ENCODE data around the gene EBPL.
A peak's percentile ranks its signal among the peaks of the same experiment; 100 is the strongest.

The EBPL gene

DNA sequence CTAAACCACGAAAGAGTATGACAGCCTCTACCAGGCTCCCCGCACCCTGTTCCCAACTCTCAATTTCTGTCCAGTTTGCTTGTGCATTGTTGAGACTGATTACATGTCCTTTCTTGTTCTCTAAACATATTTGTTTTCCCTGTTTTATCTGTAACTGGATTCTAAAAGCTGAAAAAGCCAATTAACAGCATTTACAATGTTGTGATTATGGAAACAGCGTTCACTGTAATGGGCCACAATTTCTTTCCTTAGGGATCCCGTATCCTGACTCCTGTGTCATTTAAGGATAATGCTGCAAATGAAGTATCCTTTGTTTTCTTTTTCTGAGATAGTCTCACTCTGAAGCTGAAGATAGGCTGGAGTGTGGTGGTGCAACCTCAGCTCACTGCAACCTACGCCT, 20.5 kb downstream of the EBPL start:
- DNase-seq, result no peak

- peak in 1 of 5 donors; percentile 14 for DNase-seq
Measured at GRCh38 chr13:49669735-49670309, 21.5 kb downstream of the EBPL start.

GRCh38 chr13:49667773-49668172, 23.5 kb downstream of the EBPL start:
- DNase-seq, result no peak

- no peak for DNase-seq
Measured at GRCh38 chr13:49664606-49665005, 26.7 kb downstream of the EBPL start.

DNA sequence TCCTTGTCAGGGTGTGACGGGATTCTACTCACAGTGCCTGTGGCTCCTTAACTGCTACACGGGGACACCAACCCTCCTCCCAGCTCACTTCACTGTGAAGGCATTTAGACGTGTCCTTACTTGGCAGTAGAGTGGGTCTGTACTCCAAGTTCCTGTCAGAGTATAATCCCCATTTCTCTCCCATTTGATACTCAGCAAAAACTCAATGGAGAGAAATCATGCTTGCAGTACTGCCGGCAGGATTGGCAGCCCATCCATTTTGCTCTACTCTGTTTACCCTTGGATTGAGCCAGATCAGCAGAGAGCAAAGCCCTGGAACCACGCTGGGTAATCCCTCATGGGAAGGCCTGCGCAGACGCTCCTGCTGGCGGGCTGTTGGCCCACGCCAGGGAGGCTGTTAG, 34.0 kb downstream of the EBPL start:
- no peak for DNase-seq

GRCh38 chr13:49655906-49656305, 35.4 kb downstream of the EBPL start:
- DNase-seq, result no peak

- DNase-seq, result no peak
Measured at GRCh38 chr13:49654011-49654410, 37.3 kb downstream of the EBPL start.

DNA sequence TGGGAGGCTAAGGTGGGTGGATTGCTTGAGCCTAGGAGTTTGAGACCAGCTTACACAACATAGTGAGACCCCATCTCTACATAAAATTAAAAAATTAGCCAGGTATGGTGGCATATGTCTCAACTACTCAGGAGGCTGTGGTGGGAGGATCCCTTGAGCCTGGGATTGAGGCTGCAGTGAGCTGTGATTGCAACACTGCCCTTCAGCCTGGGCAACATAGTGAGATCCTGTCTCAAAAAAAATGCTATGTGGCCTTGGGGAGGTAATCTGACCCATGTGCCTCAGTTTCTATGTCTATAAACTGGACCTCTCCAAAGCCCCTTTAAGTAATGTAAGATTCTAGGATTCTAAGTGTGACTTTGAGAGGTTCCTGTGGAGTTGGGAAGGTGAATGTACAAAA, 37.8 kb downstream of the EBPL start:
- no peak for DNase-seq

GRCh38 chr13:49652355-49653305, 38.7 kb downstream of the EBPL start:
- DNase-seq, result peak in 1 of 5 donors; percentile 23

- DNase-seq, result no peak
Measured at GRCh38 chr13:49651570-49652354, 39.5 kb downstream of the EBPL start.

DNA sequence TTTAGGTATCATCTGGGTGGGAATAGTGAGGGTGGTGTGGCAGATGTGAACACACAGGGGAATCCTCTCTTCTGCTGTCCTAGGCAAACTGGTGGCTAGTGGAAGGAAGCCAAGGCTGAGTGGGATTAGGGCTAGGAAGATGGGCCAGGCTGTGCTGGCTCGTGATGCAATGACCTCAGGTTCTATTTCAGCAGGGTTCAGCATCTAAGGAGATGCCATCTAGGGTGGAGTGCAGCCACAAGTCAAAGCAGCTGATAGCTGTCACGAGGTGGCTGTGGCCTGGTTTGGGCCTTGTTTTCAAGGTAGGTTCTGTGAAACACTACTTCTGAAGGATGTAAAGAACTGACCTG, 41.3 kb downstream of the EBPL start:
- no peak for DNase-seq

- DNase-seq, result no peak
Measured at GRCh38 chr13:49649244-49649962, 41.9 kb downstream of the EBPL start.

DNA sequence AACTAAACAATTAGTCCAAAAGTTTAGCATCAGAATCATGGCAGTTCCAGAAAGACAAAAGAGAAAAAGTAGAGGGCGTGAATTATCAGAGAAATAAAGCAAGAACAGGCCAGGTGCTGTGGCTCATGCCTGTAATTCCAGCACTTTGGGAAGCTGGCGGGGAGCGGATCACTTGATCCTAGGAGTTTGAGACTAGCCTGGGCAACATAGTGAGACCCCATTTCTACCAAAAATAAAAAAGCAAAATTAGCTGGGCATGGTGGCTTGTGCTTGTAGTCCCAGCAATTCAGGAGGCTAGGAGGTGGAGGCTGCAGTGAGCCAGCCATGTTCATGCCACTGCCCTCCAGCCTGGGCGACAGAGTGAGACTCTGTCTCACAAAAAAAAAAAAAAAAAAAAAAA, 44.6 kb downstream of the EBPL start:
- no peak for DNase-seq

GRCh38 chr13:49645451-49645850, 45.8 kb downstream of the EBPL start:
- peak in 1 of 5 donors; percentile 14 for DNase-seq

DNA sequence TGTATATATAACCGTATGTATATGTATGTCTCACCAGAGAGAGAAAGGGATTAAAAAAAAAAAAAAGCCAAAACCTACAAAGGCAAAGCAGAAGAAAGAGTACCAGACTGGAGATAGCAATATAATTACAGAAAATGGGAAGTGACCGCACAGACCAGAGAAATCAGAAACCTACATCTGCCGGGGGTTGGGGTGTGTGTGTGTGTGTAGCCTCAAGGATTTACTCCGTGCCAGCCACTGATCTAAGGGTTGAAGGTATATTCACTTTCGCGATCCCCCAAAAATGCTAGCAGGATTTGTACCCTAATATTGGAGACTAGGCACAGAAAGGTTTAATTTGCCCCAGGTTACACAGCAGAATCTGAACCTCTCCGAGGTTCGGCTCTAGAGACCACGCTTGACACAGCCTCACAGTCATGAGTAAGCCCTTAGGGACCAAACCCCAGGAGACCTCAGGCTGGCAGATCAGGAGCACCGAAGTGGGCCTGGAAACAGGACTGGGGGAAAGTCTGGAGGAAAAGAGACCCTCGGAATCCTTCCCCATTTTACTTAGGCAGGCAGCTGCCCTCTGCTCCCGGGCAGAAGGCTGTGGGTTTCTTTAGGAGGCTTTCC, 48.1 kb downstream of the EBPL start:
- DNase-seq, result no peak

GRCh38 chr13:49641801-49642291, 49.4 kb downstream of the EBPL start:
- no peak for DNase-seq

DNA sequence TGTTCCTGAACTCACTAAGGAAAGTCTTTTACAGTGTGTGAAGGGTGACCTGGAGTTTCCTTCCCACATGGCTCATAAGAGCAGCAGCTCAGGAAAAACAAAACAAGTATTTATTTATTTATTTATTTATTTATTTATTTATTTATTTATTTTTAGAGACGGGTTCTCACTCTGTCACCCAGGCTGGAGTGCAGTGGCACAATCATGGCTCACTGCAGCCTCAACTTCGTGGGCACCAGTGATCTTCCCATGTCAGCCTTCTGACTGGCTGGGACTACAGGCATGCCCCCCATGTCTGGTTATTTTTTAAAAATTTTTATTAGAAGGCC, 52.6 kb downstream of the EBPL start:
- no peak for DNase-seq

DNA sequence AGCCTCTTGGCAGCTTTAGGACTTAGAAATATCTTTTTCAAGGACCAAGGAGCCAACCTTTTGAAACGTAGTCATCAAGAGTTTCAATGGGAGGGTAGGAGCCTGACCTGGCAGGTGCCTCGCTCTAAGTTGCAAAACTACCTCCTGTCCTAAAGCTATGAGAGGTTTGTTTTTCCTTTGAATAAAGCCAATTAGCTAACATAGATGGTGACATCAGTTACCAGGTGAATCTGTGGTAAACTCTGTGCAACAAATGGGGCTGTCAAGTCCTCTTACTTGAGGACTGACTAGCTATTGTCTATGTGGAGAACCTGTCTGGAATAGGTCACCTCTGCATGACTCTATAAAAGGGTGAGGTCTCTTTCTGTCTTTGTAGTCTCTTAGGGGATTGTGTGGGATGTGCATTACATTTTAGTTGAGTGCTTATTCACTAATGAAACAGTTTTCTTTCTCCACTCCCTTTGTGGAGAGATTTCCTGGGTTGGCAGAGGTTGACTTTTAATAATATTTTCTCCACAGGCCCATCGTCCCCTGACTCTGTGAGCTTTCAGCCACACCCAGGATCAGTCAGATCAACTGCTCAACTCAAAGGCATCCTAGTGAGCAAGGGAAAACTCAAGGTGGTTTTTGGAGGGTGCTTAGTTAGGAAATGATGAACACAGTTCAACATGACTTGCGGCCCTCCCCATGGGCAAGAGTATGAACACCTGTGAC, 53.1 kb downstream of the EBPL start:
- no peak for DNase-seq

GRCh38 chr13:49636705-49637104, 54.6 kb downstream of the EBPL start:
- DNase-seq, result no peak

- peak in 3 of 5 donors; percentile 9 to 56 (median 15) for DNase-seq
Measured at GRCh38 chr13:49635599-49636433, 55.5 kb downstream of the EBPL start.

DNA sequence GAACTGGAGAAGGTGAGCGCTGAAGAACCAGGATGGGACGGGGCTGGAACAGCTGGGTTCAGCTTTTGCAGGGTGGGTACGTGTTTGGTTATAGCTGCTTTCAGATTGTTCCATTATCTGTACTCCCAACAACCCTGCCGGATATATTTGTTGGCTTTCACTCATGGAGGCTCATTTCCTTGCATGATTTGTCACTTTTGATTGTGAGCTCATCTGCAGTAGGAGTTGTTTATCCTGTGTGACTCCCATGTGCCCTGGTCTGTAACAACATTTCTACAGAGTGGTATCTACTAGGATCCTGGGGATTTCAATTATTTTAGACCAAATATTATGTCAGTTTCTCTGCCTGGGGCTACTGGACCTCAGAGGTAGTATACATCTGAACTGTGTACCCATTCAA, 57.6 kb downstream of the EBPL start:
- no peak for DNase-seq

Data from T-helper 1 cell (primary cell).